ENCODE data around the gene ACSS1. TPM values are rescaled to one million over a fixed set of nuclear protein-coding genes. Genes with fewer than 3 reads are reported as not detected.

Gene ACSS1
- total RNA-seq, 1 donor from 2014 or later: 1.8 TPM

- Histone ChIP-seq H3K4me3 (ENCODE audit: low read depth, low read length) (no peak overlapping the region), H3K36me3 (ENCODE audit: control insufficient read depth, insufficient read depth, low read length) (no peaks in the 10 kb centered on the region), H3K27me3 (ENCODE audit: control insufficient read depth, insufficient read depth, low read length) (peaks cover 36% of the 10 kb centered on the region)
- DNase-seq (ENCODE audit: low read depth): no peak
- peak; percentile 13 for FAIRE-seq
- TF ChIP-seq CTCF (IDR thresholded peaks at IDR 0.05; ENCODE audit: insufficient read depth, low read length, severe bottlenecking): no peak
These were observed 28.0 kb upstream of the ACSS1 start for GRCh38 chr20:25085756-25086495.

- TF ChIP-seq CTCF (IDR thresholded peaks at IDR 0.05; ENCODE audit: insufficient read depth, low read length, severe bottlenecking): no peak
- H3K27me3 ChIP-seq (ENCODE audit: control insufficient read depth, insufficient read depth, low read length): peaks cover 42% of the 10 kb centered on the region
- DNase-seq (ENCODE audit: low read depth) (no peak), FAIRE-seq (no peak)
- H3K4me3 ChIP-seq (ENCODE audit: low read depth, low read length): no peak overlapping the region
- H3K36me3 ChIP-seq (ENCODE audit: control insufficient read depth, insufficient read depth, low read length): no peaks in the 10 kb centered on the region
These were observed 26.8 kb upstream of the ACSS1 start for GRCh38 chr20:25084626-25085187.

GRCh38 chr20:25083773-25084625 lies 26.1 kb upstream of the ACSS1 start:
- Histone ChIP-seq H3K36me3 (ENCODE audit: control insufficient read depth, insufficient read depth, low read length) (no peaks in the 10 kb centered on the region), H3K27me3 (ENCODE audit: control insufficient read depth, insufficient read depth, low read length) (peaks cover 46% of the 10 kb centered on the region), H3K4me3 (ENCODE audit: low read depth, low read length) (no peak overlapping the region)
- TF ChIP-seq CTCF (IDR thresholded peaks at IDR 0.05; ENCODE audit: insufficient read depth, low read length, severe bottlenecking): no peak
- DNase-seq (ENCODE audit: low read depth): no peak
- FAIRE-seq: no peak

GRCh38 chr20:25083141-25083772 lies 25.3 kb upstream of the ACSS1 start:
- Histone ChIP-seq H3K36me3 (ENCODE audit: control insufficient read depth, insufficient read depth, low read length) (no peaks in the 10 kb centered on the region), H3K27me3 (ENCODE audit: control insufficient read depth, insufficient read depth, low read length) (peaks cover 50% of the 10 kb centered on the region), H3K4me3 (ENCODE audit: low read depth, low read length) (no peak overlapping the region)
- no peak for FAIRE-seq
- no peak for DNase-seq (ENCODE audit: low read depth)
- TF ChIP-seq CTCF (IDR thresholded peaks at IDR 0.05; ENCODE audit: insufficient read depth, low read length, severe bottlenecking): no peak

GRCh38 chr20:25082498-25082873 lies 24.5 kb upstream of the ACSS1 start:
- Histone ChIP-seq H3K36me3 (ENCODE audit: control insufficient read depth, insufficient read depth, low read length) (no peaks in the 10 kb centered on the region), H3K4me3 (ENCODE audit: low read depth, low read length) (no peak overlapping the region), H3K27me3 (ENCODE audit: control insufficient read depth, insufficient read depth, low read length) (peaks cover 56% of the 10 kb centered on the region)
- DNase-seq (ENCODE audit: low read depth) (no peak), FAIRE-seq (no peak)
- no peak for TF ChIP-seq CTCF (IDR thresholded peaks at IDR 0.05; ENCODE audit: insufficient read depth, low read length, severe bottlenecking)

Measured in bronchial epithelial cell (primary cell).